Measurements from ENCODE around the gene FBXO42.

The FBXO42 gene

DNA sequence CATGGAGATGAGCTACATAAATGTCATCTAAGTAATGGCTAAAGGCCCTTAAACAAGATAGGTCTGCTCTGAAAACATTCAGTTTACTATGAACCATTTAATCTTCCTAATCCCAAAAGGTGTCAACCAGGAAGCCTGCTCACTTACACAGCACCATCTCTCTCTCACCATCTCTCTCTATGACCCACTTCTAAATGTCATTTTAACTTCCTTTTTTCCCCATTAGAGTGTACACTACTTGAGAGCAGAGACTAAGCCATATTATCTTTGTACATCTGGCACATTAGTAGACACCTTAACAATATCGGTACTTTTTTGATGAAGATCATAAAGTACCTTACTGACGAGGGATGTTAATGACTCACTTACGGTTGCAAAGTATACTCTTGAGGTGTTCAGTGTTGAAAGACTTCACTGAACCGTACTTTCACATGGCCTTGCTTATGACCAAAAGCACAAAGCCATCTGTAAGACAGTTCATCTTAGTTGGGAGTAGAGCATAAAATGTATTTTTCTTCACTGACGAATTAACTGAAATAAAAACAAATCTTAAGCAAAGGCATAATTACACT is 25.4 kb downstream of the FBXO42 start:
- no peak overlapping the region for H3K4me3 ChIP-seq (ENCODE audit: low read depth, low read length)

DNA sequence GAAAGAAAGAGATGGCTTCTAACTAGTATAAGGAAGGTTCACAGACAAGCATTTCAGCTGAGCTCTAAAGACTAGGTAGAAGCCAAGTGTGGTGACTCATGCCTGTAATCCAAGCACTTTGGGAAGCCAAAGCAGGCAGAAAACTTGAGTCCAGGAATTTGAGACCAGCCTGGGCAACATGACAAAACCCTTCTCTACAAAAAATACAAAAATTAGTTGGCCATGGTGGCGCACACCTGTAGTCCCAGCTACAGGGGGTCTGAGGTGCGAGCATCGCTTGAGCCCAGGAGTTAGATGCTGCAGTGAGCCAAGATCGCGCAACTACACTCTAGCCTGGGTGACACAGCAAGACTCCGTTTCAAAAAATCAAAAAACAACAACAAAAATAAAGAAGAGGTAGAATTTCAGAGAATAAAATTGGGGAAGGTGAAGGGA is 27.8 kb downstream of the FBXO42 start:
- no peak overlapping the region for H3K4me3 ChIP-seq (ENCODE audit: low read depth, low read length)

DNA sequence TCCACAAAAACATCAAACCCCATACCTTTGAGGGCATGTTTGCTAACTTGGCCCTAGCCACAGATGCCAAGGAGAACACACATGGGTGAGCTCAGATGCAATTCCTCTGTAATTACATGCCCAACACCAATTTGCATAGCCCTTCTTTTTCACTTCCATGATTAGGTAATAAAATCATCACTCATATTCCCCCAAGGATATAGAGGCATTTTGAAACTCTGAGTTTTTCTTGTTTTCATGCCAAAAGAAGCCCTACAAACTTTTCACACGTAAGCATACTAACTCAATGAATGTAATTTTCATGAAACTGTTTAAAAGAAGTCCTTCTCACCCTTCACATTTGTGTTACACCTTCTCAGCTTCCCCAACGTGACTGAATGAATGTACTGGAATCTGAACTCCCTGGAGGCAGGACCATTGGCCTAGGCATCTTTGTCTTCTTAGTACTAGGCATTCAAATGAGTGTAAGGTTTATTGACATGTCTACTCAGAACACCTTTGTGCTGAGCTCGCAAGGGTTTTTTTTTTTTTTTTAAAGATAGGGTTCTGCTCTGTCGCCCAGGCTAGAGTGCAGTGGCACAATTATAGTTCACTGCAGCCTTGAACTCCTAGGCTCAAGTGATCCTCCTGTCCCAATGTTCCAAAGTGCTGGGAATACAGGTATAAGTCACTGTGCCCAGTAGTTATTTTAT is 31.0 kb downstream of the FBXO42 start:
- no peak overlapping the region for H3K4me3 ChIP-seq (ENCODE audit: low read depth, low read length)

DNA sequence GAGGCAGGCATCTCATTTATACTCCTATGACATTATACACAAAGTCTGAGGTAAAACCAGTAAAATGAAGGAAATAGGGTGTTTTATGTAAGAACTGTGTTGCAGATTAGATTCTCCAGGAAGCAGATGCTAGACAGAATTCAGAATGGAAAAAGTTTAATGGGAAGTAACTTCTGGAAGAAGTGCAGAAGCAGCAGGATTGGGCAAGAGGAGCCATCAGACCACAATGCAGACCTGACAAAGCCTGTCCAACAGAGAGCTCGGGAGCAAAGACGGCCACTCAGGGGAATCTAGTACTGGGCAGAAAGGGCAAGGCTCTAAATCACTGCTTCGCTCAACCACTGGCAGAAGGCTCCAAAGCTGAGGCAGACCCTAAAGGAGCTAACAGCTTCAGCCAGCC is 33.7 kb downstream of the FBXO42 start:
- no peak overlapping the region for H3K4me3 ChIP-seq (ENCODE audit: low read depth, low read length)

DNA sequence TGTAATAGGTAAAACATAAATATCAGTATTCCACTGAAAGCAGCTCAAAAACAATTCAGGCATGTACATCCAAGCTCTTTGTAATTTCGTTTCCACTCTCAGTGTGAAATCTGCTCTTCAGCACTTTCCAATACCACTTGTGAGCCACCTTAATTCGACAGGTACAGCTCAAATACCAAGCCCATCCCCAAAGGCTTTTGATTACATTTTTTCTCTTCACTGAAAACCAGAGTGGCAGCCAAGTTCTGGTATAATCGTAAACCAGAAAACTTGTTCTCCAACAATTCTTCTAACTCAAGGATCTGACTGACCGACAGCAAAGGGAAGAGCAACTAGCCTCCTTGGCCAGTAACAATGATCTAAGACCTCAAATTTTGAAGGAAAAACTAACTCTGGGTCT is 36.8 kb downstream of the FBXO42 start:
- no peak overlapping the region for H3K4me3 ChIP-seq (ENCODE audit: low read depth, low read length)

DNA sequence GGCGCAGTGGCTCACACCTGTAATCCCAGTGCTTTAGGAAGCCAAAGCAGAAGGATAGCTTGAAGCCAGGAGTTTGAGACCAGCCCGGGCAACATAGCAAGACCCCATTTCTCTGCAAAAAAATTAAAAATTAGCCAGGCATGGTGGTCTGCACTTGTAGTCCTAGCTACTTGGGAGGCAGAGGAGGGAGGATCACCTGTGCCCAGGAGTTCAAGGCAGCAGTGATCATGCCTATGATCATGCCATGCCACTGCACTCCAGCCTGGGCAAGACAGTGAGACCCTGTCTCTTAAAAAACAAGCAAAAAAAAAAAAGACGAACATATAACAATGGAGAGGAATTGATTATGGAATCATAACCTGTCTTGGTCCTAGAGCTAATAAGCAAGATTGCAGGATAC is 45.1 kb downstream of the FBXO42 start:
- H3K4me3 ChIP-seq (ENCODE audit: low read depth, low read length) = no peak overlapping the region

DNA sequence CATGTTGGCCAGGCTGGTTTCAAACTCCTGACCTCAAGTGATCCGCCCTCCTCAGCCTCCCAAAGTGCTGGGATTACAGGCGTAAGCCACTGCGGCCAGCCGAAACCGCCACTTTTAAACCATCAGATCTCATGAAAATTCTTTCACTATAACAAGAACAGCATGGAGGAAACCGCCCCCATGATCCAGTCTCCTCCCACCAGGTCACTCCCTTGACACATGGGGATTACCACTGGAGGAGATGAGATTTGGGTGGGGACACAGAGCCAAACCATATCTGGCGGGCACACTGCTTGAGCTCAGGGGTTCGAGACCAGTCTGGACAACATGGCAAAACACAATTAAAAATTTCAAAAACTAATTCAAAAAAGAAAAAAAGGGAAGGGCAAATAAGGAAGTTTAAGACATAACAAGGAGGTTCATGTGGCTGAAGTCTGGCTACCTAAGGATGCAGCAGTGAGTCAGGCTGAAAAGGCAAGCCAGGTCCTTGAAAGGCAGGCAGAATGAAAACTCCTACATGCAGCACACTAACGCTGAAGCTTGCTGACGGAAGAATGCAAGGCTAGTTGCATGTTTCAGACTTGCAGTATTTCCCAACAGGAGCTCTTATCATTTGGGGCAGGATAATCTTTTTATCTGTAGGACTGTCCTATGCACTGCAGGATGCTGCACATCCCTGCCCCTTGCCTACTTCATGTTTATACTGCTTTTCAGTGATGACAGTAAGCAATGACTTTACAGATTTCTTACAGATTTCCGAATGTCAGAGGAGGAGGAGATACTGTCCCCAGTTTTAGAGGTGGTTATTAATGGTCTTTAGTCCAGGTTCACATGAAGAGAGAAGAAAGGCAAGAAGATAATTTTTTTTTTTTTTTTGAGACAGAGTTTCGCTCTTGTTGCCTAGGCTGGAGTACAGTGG is 49.3 kb downstream of the FBXO42 start:
- H3K4me3 ChIP-seq (ENCODE audit: low read depth, low read length) = no peak overlapping the region

DNA sequence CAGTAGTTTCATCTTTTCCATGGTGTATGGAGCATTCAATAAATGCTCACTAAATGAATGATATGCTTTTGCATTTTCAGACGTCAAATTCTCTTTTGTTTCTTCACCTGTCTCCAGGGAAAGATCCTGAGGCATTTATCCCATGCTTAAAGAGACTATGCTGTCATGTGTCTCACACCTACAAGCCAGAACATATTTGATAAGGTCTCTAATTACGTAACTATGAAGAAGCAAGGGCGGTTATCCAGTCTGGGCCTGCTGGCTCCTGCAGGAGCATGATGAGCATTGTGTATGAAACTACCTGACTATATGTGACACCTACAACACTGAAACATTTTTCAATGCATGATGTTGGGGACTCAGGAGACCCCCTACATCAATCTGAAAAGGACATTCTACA is 51.8 kb downstream of the FBXO42 start:
- no peak overlapping the region for H3K4me3 ChIP-seq (ENCODE audit: low read depth, low read length)

DNA sequence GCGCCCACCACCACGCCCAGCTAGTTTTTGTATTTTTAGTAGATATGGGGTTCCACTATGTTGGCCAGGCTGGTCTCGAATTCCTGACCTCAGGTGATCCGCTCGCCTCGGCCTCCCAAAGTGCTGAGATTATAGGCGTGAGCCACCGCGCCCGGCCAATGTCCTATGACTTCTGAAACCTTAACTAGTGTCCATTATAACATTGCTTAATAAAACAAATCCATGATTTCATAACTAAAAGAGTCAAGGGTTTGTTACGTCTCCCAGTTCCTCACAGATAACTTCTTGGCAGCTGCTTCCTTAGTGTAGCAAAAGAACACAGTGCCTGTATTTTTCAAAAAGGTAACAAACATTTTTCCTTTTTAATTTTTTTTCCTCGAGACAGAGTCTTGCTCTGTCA is 53.6 kb downstream of the FBXO42 start:
- no peak overlapping the region for H3K4me3 ChIP-seq (ENCODE audit: low read depth, low read length)

DNA sequence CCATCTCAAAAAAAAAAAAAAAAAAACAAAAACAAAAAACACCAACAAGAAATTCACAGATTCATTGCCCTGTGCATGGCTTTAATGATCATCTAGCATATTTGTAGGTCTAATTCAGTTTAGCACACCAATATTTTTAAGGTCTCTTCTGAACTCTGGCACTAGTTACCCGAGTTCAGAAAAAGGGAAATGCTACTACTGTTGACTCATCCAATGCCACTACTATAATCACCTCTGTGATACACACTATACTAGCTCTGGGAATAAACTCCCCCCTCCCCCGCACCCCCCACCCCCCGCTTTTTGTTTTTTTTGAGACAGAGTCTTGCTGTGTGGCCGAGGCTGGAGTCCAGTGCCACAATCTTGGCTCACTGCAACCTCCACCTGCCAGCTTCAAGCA is 55.6 kb downstream of the FBXO42 start:
- H3K4me3 ChIP-seq (ENCODE audit: low read depth, low read length) = no peak overlapping the region

DNA sequence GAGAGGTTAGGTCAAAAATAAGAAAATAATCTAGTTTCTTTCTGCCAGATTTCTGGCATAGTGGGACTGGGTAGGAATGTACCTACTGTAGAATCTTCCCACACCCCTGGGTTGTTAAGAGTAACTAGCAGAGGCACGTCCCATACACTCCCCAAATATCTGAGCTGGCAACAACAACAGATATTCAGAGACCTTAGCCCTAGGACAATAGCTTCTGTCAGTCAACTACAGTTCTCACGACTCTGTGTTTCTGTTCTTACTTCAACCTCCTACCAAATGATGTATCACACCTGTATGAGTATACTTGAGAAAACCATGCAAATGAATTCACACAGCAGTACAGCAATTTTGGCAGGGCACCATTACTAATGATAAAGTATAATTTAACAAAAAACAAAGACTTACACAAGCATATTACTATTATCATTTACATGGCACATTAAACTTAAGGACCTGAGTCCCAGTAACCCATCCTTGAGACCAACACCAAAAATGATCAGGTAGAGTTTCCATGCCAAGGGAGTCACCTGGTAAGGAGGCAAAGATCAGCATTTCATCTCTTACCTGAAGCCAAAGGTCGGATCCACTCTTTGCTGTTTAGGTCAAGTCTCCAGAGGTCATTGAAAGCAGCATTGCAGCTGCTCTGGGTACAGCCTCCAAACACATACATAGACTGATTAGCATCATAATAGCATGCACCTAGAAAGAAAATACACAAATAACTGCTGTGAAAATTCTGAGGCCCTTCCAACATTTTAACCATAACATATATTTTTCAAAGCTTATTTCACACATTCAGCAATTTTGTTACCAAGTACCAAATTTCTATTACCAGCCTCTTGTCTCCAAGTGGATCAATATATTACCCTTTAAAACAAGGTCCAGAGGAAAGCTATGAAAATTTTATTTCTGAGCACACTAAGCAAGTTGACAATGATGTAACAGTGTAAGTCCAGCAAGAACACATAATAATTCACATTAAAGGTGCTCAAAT is 57.8 kb downstream of the FBXO42 start:
- H3K4me3 ChIP-seq (ENCODE audit: low read depth, low read length) = no peak overlapping the region

DNA sequence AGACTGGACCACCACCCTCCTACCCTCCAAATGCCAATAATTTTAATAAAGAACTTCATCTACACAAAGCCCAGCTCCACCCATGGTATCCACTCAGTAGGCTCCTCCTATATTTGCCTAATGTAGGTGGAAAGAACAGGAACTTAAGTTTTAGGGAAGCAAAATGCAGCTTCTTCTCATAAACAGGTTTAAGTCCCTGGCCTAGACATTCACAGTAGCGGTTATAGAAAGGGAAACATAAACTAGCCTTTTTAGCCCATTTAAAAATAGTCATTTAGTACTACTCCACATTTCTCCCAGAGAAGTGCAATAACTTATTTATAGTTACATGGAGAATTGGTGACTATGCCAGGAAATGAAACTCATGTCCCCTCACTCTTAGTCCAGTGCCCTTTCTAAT is 58.7 kb downstream of the FBXO42 start:
- H3K4me3 ChIP-seq (ENCODE audit: low read depth, low read length) = no peak overlapping the region

DNA sequence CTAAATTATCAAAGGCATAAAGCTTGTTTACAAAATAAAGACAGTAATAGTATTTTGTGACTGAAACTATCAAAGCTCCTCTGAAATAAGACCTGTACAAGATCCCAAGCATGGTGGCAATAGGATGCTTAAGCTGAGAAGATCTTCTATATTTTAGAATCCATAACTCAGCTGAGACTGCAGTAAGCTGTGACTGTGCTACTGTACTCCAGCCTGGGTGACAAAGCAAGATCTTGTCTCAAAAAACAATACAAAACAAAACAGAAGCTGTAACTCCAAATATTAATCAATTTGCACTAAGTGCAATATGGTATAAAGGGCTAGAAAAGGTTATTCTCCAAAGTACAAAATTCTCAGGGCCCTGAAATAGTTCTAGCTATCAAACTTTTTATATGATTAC is 59.5 kb downstream of the FBXO42 start:
- no peak overlapping the region for H3K4me3 ChIP-seq (ENCODE audit: low read depth, low read length)

DNA sequence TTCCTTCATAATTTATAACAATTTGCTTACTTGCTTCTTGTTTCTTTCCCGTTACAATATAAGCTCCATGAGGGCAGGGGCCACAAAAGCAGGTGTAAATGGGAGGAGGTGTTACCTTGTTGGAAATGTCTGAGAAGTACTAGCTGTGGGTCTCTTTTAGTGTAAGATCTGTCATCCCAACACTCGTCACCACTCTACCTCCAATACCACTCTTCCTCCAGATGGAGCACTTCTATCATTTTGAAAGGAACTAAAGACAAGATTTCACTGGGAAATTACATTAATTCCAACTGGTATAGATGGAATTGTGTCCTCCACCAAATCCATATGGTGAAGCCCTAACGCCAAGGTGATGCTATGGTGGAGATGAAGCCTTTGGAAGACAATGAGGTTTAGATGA is 62.3 kb downstream of the FBXO42 start:
- no peak overlapping the region for H3K4me3 ChIP-seq (ENCODE audit: low read depth, low read length)

DNA sequence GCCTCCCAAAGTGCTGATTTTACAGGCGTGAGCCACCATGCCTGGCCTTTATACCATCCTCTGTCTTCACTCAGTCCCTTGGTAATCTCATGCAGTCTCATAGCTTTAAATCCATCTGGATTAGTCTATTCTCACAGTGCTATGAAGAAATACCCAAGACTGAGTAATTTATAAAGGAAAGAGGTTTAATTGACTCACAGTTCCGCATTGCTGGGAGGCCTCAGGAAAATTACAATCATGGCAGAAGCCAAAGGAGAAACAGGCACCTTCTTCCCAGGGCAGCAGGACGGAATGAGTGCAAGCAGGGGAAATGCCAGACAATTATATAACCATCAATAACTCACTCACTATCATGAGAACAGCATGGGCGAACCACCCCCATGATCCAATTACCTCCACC is 66.2 kb downstream of the FBXO42 start:
- no peak overlapping the region for H3K4me3 ChIP-seq (ENCODE audit: low read depth, low read length)

DNA sequence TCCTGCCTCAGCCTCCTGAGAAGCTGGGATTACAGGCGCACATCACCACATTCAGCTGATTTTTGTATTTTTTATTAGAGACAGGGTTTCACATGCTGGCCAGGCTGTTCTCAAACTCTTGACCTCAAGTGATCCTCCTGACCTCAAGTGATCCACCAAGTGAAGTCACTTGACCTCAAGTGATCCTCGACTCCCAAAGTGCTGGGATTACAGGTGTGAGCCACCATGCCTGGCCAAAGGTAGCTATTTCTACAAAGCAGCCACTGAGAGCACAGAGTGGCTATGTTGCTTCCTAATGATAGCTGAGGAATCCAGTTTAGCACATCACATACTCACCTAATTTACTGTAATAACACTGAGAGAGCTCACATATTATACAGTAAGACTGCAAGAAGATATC is 70.5 kb downstream of the FBXO42 start:
- no peak overlapping the region for H3K4me3 ChIP-seq (ENCODE audit: low read depth, low read length)

DNA sequence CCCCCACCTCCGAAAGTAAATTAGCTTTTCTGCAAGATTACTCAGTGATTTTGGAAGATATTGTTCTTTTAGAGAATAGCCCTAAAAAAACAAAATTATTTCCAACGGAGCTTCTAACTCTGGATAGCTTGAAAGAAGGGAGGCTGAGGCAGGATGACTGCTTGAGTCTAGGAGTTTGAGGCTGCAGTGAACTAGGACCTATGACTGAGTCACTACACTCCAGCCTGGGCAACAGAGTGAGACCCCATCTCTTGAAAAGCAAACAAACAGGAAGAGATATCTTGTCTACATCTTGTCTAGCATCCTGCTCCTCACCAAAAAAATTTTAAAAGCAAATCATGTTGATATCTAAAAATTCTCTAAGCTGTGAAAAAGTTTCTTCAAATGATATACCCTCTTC is 73.1 kb downstream of the FBXO42 start:
- no peak overlapping the region for H3K4me3 ChIP-seq (ENCODE audit: low read depth, low read length)

DNA sequence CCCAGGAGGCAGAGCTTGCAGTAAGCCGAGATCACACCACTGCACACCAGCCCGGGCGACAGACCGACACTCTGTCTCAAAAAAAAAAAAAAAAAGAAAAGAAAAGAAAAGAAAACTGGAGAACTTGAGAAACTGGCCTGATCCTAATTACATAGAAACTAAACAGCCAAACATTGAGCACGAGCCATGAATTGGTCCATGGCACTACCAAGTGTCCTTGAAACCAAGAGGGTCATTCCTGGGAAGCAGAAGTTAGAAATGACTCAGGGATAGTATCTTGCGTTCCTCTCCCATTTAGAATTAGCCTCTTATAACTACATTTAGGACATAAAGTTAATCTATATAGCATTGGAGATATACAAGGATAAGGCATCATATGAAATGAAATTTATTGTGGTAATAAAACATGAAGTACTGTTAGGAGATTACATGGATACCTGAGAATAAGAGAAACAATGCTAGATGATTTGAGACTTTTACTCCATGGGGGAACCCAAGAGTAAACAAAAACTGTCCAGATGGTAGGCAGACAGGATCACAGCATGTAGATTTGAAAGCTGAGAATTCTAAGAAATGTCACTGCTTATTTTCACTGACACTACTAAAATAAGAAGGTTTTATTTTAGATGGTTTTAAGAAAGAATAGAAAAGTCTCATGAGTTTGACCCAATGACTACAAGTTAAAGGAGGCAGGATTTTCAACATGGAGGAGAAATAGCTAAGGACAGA is 75.8 kb downstream of the FBXO42 start:
- no peak overlapping the region for H3K4me3 ChIP-seq (ENCODE audit: low read depth, low read length)

DNA sequence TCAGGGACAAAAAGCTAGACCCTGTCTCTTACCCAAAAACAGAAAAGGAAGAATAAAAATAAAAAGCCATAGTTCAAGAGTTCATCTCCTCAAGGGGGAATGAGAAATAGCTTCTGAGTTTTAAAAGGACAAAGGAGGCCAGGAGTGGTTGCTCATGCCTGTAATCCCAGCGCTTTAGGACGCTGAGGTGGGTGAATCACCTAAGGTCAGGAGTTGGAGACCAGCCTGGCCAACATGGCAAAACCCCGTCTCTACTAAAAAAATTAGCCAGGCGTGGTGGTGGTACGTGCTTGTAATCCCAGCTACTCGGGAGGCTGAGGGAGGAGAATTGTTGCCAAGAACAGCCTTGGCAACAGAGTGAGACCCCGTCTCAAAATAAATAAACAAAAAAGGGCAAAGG is 76.7 kb downstream of the FBXO42 start:
- no peak overlapping the region for H3K4me3 ChIP-seq (ENCODE audit: low read depth, low read length)

DNA sequence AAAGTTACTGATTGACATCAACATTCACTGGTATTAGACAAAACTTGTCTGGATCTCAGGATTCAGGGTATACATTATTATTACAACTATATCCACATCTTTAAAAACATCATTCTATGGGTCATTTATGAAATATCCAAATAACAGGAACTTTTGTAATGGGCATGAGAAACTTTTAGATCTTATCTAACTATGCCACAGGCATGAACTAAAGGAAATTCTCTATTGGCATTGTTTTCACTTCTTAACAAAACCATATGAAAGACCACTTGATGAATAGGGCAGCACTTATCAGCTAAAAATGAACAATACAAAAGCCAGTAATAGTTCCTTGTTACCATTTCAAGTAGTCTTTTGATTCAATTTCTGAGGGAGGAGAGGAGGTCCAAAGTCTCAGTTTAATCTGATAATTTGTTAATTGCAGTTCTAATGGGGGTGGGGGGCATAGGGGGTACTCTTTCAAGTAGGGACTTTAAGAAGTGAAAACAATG is 84.5 kb downstream of the FBXO42 start:
- H3K4me3 ChIP-seq (ENCODE audit: low read depth, low read length) = no peak overlapping the region
